ENCODE results near the gene GNRH2.

Gene GNRH2

DNA sequence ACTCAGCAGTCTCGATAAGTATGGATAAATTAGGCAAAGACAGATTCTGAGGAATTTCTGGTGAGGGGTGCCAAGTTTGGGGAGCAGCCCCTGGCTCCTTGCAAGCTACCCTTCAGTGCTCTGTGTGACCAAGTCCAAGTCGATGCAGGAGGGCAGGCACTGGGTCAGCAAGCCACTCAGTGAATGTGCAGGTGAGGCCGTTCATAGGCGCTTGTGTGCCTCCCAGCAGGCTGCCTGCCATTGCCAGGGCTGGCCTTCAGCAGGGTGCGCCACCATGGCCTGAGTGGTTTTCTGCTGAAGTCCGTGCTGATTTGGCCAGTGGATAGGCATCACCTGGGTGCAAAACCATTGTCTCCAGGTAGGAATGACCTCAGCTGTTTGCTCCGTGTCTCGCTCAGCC, 3.3 kb upstream of the GNRH2 start:
- H3K9ac ChIP-seq (ENCODE audit: low read depth in 1 of 2, low read length in 2 of 2), result no peak overlapping the region
- H3K4me1 ChIP-seq (ENCODE audit: control insufficient read depth in 2 of 2, insufficient read depth in 2 of 2, low read length in 2 of 2), result peaks cover 0 to 7% of the 10 kb centered on the region in 2 donors
- H3K9me3 ChIP-seq (ENCODE audit: control insufficient read depth in 2 of 2, low read length in 2 of 2), result no peaks in the 10 kb centered on the region
- no peak overlapping the region for H3K27ac ChIP-seq (ENCODE audit: low read depth in 2 of 2, low read length in 2 of 2)
- H3K27me3 ChIP-seq (ENCODE audit: control insufficient read depth in 2 of 2, insufficient read depth in 2 of 2, low read length in 2 of 2), result no peaks in the 10 kb centered on the region
- no peak overlapping the region for H3K4me3 ChIP-seq (ENCODE audit: low read length in 2 of 2)
- H3K36me3 ChIP-seq (ENCODE audit: control insufficient read depth in 2 of 2, insufficient read depth in 2 of 2, low read length in 2 of 2), result peaks cover 49 to 53% of the 10 kb centered on the region in 2 donors

DNA sequence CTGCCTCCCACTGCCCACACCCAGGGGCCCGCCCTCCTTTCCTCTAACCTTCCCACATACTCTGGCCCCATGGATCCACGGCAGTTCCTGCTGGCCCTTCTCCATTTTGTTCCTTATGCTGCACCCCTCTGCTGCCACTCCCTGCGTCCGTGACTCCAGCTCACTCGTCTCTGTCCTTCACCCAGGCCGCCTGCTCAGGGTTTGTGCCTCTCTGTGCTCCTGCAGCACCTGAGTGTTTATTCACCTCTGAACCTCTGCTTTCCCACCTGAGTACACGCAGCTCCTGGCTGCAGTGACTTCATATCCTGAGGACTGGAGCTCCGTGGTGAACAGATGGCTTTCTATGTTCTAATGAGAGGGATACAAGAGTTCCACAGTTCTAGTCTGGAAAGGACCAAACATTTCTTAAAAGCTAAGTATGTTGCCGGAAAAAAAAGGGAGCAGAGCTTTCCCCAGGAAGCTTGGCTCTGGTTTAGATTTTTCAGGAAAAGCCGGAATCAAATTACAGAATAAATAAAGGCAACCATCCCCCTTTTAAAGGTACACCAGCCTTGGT, 1.5 kb upstream of the GNRH2 start:
- no peak overlapping the region for H3K9ac ChIP-seq (ENCODE audit: low read depth in 1 of 2, low read length in 2 of 2)
- H3K4me3 ChIP-seq (ENCODE audit: low read length in 2 of 2), result peak overlapping the region; percentile 48 to 49
- H3K27ac ChIP-seq (ENCODE audit: low read depth in 2 of 2, low read length in 2 of 2), result peak overlapping the region; percentile 32 to 63
- H3K4me1 ChIP-seq (ENCODE audit: control insufficient read depth in 2 of 2, insufficient read depth in 2 of 2, low read length in 2 of 2), result peaks cover 3 to 13% of the 10 kb centered on the region in 2 donors
- H3K36me3 ChIP-seq (ENCODE audit: control insufficient read depth in 2 of 2, insufficient read depth in 2 of 2, low read length in 2 of 2), result peaks cover 31 to 35% of the 10 kb centered on the region in 2 donors
- H3K27me3 ChIP-seq (ENCODE audit: control insufficient read depth in 2 of 2, insufficient read depth in 2 of 2, low read length in 2 of 2), result no peaks in the 10 kb centered on the region
- H3K9me3 ChIP-seq (ENCODE audit: control insufficient read depth in 2 of 2, low read length in 2 of 2), result no peaks in the 10 kb centered on the region

DNA sequence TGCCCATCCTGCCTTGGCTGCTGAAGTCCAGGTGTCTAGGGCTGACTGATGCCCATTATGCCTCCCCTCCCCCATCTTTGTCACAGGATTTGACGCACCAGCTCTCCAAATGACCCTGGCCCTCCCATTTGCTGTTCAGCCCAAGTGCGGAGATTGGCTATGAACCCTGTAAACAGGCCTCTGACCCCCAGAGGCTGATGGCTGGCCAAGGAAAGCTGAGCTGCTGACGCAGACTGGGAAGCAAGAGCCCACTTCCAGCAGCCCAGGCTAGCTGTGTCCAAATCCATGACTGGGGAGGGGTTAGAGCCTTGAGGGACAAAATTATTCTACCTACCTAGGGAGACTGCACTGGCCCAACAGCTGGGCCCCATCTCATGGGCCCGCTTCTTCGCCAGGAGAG, 797 bp upstream of the GNRH2 start:
- no peak overlapping the region for H3K27ac ChIP-seq (ENCODE audit: low read depth in 2 of 2, low read length in 2 of 2)
- H3K4me1 ChIP-seq (ENCODE audit: control insufficient read depth in 2 of 2, insufficient read depth in 2 of 2, low read length in 2 of 2), result peaks cover 6 to 15% of the 10 kb centered on the region in 2 donors
- H3K9ac ChIP-seq (ENCODE audit: low read depth in 1 of 2, low read length in 2 of 2), result no peak overlapping the region
- H3K36me3 ChIP-seq (ENCODE audit: control insufficient read depth in 2 of 2, insufficient read depth in 2 of 2, low read length in 2 of 2), result peaks cover 27 to 30% of the 10 kb centered on the region in 2 donors
- H3K27me3 ChIP-seq (ENCODE audit: control insufficient read depth in 2 of 2, insufficient read depth in 2 of 2, low read length in 2 of 2), result no peaks in the 10 kb centered on the region
- no peaks in the 10 kb centered on the region for H3K9me3 ChIP-seq (ENCODE audit: control insufficient read depth in 2 of 2, low read length in 2 of 2)
- no peak overlapping the region for H3K4me3 ChIP-seq (ENCODE audit: low read length in 2 of 2)

DNA sequence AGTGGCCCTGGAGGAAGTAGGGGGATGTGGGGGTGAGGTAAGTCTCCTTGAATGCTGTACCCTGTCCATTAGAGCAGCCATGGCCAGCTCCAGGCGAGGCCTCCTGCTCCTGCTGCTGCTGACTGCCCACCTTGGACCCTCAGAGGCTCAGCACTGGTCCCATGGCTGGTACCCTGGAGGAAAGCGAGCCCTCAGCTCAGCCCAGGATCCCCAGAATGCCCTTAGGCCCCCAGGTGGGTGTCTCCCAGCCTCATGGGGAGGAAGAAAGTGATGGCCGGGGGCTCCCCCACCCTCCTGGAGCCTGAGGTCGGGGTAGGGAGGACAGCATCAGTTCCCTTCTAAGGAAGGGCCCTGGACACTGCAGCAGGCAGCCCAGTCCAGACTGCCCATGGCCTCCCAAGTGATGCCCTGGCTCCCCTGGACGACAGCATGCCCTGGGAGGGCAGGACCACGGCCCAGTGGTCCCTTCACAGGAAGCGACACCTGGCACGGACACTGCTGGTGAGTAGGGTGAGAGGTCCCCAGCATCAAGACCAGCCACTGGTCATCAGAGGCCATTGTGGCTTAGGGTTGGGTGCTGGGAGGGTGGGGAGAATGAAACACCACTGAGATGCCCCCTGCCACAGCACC, 1.0 kb downstream of the GNRH2 start:
- H3K27me3 ChIP-seq (ENCODE audit: control insufficient read depth in 2 of 2, insufficient read depth in 2 of 2, low read length in 2 of 2), result no peaks in the 10 kb centered on the region
- peaks cover 17 to 29% of the 10 kb centered on the region in 2 donors for H3K36me3 ChIP-seq (ENCODE audit: control insufficient read depth in 2 of 2, insufficient read depth in 2 of 2, low read length in 2 of 2)
- H3K9me3 ChIP-seq (ENCODE audit: control insufficient read depth in 2 of 2, low read length in 2 of 2), result no peaks in the 10 kb centered on the region
- H3K27ac ChIP-seq (ENCODE audit: low read depth in 2 of 2, low read length in 2 of 2), result no peak overlapping the region
- peaks cover 6 to 15% of the 10 kb centered on the region in 2 donors for H3K4me1 ChIP-seq (ENCODE audit: control insufficient read depth in 2 of 2, insufficient read depth in 2 of 2, low read length in 2 of 2)
- H3K9ac ChIP-seq (ENCODE audit: low read depth in 1 of 2, low read length in 2 of 2), result no peak overlapping the region
- no peak overlapping the region for H3K4me3 ChIP-seq (ENCODE audit: low read length in 2 of 2)

DNA sequence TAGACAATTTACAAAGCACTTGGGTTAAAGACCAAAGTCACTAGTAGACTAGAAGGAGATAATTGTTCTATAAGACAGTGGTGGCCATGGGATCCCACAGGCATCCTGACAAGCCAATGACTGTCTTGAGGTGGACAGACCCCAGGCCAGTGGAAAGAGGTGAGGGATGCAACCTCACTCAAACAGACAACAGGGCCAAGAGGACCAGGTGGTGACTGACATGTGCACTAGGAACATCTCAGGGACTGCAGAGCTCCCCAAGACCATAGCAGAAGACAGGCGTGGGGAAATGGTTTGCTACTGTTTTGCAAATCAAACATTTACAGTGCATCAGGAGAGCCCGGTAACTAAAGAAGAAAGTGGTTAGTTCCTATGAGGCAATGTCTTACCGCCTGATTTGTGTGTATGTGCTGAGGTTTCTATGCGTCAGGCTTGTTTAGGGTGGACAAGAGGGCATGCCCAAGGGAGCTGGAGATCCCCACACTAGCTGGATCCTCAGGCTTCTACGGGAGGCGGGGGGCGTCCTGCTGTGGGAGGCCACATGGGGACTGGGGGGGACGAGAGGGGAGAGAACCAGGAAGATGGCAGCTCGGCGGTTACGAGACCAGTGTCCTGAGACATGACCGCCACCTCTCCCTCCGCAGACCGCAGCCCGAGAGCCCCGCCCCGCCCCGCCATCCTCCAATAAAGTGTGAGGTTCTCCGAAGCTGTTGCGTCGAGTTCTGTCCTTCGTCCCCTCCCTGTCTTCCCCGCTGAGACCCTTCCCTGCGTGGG, 1.8 kb downstream of the GNRH2 start:
- Histone ChIP-seq H3K4me3 (ENCODE audit: low read length in 2 of 2) (peak overlapping the region; percentile 75 to 82), H3K27me3 (ENCODE audit: control insufficient read depth in 2 of 2, insufficient read depth in 2 of 2, low read length in 2 of 2) (no peaks in the 10 kb centered on the region), H3K9me3 (ENCODE audit: control insufficient read depth in 2 of 2, low read length in 2 of 2) (no peaks in the 10 kb centered on the region), H3K36me3 (ENCODE audit: control insufficient read depth in 2 of 2, insufficient read depth in 2 of 2, low read length in 2 of 2) (peaks cover 15 to 28% of the 10 kb centered on the region in 2 donors), H3K4me1 (ENCODE audit: control insufficient read depth in 2 of 2, insufficient read depth in 2 of 2, low read length in 2 of 2) (peaks cover 6 to 15% of the 10 kb centered on the region in 2 donors), H3K9ac (ENCODE audit: low read depth in 1 of 2, low read length in 2 of 2) (peak overlapping the region; percentile 67 to 70), H3K27ac (ENCODE audit: low read depth in 2 of 2, low read length in 2 of 2) (peak overlapping the region; percentile 80 to 88)

DNA sequence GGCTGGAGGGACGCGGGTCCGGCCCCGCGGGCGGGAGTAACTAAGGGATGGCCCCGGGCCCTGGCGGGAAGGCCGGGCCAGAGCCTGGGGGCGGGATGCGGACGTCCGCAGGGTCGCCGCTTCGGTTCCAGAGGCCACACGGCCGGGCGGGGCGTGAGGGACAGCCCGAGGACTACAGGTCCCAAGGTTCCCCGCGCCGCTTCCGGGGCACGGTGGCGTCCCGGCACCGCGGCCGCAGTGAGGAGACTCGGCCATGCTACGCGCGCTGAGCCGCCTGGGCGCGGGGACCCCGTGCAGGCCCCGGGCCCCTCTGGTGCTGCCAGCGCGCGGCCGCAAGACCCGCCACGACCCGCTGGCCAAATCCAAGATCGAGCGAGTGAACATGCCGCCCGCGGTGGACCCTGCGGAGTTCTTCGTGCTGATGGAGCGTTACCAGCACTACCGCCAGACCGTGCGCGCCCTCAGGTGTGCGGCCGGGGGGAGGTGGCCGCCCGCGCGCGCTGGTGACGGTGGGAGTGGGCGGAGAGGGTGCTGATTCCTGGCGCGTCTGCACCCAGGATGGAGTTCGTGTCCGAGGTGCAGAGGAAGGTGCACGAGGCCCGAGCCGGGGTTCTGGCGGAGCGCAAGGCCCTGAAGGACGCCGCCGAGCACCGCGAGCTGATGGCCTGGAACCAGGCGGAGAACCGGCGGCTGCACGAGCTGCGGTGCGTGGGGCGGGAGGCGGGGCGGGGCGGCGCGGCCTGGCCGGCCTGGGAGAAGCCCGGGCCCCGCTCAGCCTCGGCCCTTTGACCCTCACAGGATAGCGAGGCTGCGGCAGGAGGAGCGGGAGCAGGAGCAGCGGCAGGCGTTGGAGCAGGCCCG, 2.6 kb downstream of the GNRH2 start, which contains the start of gene MRPS26:
TSS of gene MRPS26 (plus strand) at position 237 of the 861 bp plus-strand sequence. CDS start at position 254, 17 bp downstream.
- H3K27me3 ChIP-seq (ENCODE audit: control insufficient read depth in 2 of 2, insufficient read depth in 2 of 2, low read length in 2 of 2), result no peaks in the 10 kb centered on the region
- peaks cover 6 to 15% of the 10 kb centered on the region in 2 donors for H3K4me1 ChIP-seq (ENCODE audit: control insufficient read depth in 2 of 2, insufficient read depth in 2 of 2, low read length in 2 of 2)
- H3K27ac ChIP-seq (ENCODE audit: low read depth in 2 of 2, low read length in 2 of 2), result peak within 1 kb of the TSS; percentile 80 to 88
- H3K4me3 ChIP-seq (ENCODE audit: low read length in 2 of 2), result peak within 1 kb of the TSS; percentile 75 to 82
- H3K36me3 ChIP-seq (ENCODE audit: control insufficient read depth in 2 of 2, insufficient read depth in 2 of 2, low read length in 2 of 2), result peaks cover 13 to 23% of the 10 kb centered on the region in 2 donors
- no peaks in the 10 kb centered on the region for H3K9me3 ChIP-seq (ENCODE audit: control insufficient read depth in 2 of 2, low read length in 2 of 2)
- H3K9ac ChIP-seq (ENCODE audit: low read depth in 1 of 2, low read length in 2 of 2), result peak within 1 kb of the TSS; percentile 67 to 70

DNA sequence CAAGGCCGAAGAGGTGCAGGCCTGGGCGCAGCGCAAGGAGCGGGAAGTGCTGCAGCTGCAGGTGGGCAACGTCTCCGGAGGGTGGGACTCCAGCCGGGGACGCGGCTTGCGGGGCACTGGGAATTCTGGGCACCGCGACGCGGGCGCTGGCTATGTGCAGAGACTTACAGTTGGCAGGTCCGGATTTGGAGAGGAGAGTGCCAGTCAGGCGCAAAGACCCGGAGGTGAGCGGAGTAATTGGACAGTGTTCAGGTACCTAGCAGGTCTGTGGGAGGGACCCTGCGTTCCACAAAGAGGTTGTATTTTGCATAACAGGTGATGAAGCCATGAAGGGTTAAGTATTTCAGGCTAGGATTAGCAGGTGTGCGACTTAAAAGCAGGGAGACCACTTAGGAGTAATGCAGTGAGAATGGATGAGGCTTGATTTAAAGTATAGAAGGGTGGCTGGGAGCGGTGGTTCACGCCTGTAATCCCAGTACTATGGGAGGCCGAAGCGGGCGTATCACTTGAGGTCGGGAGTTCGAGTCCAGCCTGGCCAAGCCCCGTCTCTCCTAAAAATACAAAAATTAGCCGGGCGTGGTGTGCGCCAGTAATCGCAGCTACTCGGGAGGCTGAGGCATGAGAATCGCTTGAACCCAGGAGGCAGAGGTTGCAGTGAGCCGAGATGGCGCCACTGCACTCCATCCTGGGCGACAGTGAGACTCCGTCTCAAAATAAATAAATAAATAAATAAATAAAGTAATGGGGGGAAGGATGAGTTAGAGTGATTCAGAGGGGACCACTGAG, 3.4 kb downstream of the GNRH2 start:
- Histone ChIP-seq H3K4me3 (ENCODE audit: low read length in 2 of 2) (peak overlapping the region; percentile 75 to 82), H3K27ac (ENCODE audit: low read depth in 2 of 2, low read length in 2 of 2) (peak overlapping the region in 1 of 2 donors; percentile 88), H3K4me1 (ENCODE audit: control insufficient read depth in 2 of 2, insufficient read depth in 2 of 2, low read length in 2 of 2) (peaks cover 6 to 10% of the 10 kb centered on the region in 2 donors), H3K9ac (ENCODE audit: low read depth in 1 of 2, low read length in 2 of 2) (peak overlapping the region; percentile 66 to 67), H3K9me3 (ENCODE audit: control insufficient read depth in 2 of 2, low read length in 2 of 2) (no peaks in the 10 kb centered on the region), H3K27me3 (ENCODE audit: control insufficient read depth in 2 of 2, insufficient read depth in 2 of 2, low read length in 2 of 2) (no peaks in the 10 kb centered on the region), H3K36me3 (ENCODE audit: control insufficient read depth in 2 of 2, insufficient read depth in 2 of 2, low read length in 2 of 2) (peaks cover 13 to 23% of the 10 kb centered on the region in 2 donors)

DNA sequence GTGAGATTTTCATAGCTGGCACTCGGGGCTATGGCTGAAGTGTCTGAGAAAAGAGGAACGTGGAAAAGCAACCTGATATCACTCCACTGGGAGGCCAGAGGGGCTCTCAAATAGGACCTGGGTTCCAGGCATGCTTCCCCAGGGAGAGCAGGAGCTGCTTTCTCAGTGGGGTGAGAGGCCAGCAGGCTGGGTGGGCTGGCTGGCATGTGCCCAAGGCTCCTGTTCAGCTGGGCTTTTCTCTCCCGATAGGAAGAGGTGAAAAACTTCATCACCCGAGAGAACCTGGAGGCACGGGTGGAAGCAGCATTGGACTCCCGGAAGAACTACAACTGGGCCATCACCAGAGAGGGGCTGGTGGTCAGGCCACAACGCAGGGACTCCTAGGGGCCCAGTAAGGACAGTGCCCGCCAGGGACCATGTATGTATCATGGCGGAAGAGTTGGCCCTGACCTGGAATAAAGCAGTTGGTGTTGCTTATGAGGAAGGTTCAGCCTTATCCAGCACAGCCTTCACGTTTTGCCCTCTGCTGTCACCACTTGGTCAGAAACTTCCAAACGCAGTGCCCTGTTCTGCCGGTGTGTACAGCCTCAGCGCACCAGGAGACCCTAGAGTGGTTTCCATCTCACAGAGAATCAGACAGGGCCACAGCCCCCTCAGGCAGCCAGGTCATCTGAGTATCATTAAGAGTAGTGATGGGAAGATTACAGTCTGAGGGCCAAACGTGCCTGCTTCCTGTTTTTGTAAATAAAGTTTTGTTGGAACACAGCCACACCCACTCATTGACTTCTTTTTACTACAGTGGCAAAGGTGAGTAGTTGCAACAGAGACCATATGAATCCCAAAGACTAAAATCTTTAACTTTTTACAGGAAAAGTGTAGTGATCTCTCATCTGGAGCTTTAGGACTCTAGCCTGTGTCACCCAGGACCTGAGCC, 4.3 kb downstream of the GNRH2 start:
- Histone ChIP-seq H3K4me3 (ENCODE audit: low read length in 2 of 2) (no peak overlapping the region), H3K27me3 (ENCODE audit: control insufficient read depth in 2 of 2, insufficient read depth in 2 of 2, low read length in 2 of 2) (no peaks in the 10 kb centered on the region), H3K9me3 (ENCODE audit: control insufficient read depth in 2 of 2, low read length in 2 of 2) (no peaks in the 10 kb centered on the region), H3K9ac (ENCODE audit: low read depth in 1 of 2, low read length in 2 of 2) (no peak overlapping the region), H3K27ac (ENCODE audit: low read depth in 2 of 2, low read length in 2 of 2) (no peak overlapping the region), H3K36me3 (ENCODE audit: control insufficient read depth in 2 of 2, insufficient read depth in 2 of 2, low read length in 2 of 2) (peaks cover 13 to 23% of the 10 kb centered on the region in 2 donors), H3K4me1 (ENCODE audit: control insufficient read depth in 2 of 2, insufficient read depth in 2 of 2, low read length in 2 of 2) (peaks cover 6 to 8% of the 10 kb centered on the region in 2 donors)
